T-helper 2 cell (primary cell): Measurements from ENCODE around the gene PLXNA3.

Experiments
- DNase-seq, 5 experiments: peaks; one replicate each; pipeline versions ENCODE4 v3.0.0 to v3.0.0-alpha.2; 2012 to 2022

The PLXNA3 gene

DNA sequence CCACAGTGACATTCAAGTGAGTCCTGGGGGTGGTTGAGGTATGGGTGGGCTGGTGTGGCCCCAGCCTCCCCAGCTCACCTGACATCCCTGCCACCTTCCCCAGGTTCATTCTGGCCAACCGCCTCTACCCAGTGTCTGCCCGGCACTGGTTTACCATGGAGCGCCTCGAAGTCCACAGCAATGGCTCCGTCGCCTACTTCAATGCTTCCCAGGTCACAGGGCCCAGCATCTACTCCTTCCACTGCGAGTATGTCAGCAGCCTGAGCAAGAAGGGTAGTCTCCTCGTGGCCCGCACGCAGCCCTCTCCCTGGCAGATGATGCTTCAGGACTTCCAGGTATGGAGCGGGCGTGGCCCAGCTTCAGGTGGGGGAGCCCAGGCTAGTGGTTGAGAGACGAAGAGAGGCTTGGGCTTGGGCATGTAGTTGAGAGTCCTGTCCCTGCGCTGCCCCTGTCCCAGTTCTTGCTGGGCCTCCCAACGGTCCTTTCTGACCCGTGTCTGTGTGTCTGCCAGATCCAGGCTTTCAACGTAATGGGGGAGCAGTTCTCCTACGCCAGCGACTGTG, 22.8 kb upstream of the PLXNA3 start:
- DNase-seq, result no peak

GRCh38 chrX:154436374-154436982, 21.6 kb upstream of the PLXNA3 start:
- peak in 4 of 5 experiments; percentile 33 to 77 (median 52) for DNase-seq

DNA sequence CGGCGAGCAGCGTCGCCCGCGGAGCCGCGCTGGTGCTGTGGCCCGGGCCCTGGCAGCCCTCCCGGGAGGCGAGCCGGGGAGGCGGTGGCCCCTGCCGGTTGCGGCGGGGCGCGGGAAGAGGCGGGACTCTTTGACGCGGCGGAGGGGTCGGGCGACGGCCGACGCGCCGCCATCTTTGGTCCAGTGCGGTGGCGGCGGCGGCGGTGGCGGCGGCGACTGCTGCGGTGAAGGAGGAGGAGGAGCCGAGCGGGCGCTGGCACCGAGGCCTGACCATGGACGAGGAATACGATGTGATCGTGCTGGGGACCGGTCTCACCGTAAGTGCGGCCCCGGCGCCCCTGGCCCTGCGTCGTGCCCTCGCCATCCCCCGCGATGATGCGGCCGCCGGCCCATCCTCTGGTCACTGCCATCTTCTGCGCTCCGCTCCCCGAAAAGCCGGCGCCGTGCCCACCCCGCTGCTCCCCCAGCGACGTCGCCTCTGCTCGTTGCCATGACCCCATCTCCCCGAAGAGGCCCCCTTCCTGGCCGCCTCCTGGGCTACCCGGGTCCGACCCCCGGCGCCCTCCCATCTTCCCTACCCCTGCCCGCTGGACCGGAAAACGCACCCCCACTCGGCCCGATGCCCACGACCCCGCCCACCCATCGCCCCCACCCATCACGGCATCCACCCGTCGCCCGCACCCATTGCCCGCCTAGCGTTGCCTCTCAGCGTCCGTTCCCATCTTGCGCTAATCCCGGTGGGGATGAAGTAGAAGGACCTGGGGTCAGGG, 20.9 kb upstream of the PLXNA3 start, which contains the start of gene GDI1:
GDI1 (plus strand) TSS at position 172 of the 770 bp plus-strand sequence; CDS start at position 273, 101 bp downstream.
- DNase-seq, result peak; percentile 32 to 77 (median 49)

GRCh38 chrX:154437971-154438893, 19.8 kb upstream of the PLXNA3 start:
- no peak for DNase-seq

DNA sequence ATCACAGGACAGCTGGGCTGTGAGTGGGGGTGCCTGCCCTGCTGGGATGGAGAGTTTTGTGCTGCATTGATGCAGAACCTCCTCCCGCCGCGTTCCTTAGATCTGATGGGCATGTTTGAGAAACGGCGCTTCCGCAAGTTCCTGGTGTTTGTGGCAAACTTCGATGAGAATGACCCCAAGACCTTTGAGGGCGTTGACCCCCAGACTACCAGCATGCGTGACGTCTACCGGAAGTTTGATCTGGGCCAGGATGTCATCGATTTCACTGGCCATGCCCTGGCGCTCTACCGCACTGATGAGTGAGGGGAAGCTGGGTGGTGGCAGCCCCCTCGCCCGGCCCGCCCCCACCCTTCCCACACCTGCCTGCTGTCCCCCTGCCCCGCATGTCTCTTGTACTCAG, 18.2 kb upstream of the PLXNA3 start:
- DNase-seq, result no peak

GRCh38 chrX:154440623-154441357, 17.3 kb upstream of the PLXNA3 start:
- DNase-seq, result no peak

DNA sequence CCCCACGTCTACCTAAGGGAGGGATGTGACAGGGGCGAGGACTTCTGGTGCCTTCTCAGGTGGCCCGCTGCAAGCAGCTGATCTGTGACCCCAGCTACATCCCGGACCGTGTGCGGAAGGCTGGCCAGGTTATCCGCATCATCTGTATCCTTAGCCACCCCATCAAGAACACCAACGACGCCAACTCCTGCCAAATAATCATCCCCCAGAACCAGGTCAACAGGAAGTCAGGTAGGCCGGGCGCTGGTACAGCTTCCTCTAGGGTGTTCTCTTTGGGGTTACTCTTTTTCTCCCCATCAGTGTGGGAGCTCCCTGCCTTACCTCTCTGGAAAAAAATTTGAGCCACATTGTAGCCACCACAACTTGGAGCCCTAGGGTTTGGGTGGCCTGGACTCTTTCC, 16.5 kb upstream of the PLXNA3 start:
- peak in 1 of 5 experiments; percentile 52 for DNase-seq

DNA sequence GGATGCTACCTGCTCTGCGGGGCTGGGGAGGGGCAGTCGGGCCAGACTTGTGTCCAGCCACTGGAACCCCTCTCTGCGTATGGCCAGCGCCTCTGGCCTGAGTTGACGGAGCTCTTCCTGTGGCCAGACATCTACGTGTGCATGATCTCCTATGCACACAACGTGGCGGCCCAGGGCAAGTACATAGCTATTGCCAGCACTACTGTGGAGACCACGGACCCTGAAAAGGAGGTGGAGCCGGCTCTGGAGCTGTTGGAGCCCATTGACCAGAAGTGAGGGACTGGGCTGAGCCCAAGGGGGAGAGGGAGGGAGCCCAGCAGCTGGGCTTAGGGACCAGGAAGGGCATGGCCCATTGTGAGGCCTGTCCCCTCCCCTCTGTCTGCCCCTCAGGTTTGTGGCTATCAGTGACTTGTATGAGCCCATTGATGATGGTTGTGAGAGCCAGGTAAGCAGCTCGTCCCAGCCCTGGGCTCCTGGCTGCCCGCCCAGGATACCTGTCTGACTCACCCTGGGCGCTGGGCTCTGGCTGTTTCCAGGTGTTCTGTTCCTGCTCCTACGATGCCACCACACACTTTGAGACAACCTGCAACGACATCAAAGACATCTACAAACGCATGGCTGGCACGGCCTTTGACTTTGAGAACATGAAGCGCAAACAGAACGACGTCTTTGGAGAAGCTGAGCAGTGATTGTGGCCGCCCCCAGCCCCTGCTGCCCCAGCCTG, 15.9 kb upstream of the PLXNA3 start:
- DNase-seq, result no peak

DNA sequence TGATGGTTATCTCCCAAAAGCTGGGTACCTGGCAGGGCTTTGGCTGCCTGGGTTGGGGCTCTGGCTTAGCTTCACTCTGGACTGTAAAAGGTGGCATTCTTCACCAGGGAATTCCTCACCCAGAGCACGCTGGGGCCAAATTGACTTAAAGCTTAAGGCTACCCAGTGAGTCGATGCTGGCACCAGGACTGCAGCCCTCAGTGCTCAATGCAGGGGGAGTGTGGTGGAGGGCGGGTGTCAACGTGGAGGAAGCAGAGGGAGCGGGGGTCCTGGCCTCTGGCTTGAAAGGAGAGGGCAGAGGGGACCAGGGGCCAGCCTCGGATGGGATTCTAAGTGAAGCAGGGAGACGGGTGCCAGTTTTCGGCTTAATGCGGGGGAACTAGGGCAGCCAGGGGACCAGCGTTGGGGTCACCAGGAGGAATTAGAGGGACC, 14.6 kb upstream of the PLXNA3 start:
- no peak for DNase-seq

DNA sequence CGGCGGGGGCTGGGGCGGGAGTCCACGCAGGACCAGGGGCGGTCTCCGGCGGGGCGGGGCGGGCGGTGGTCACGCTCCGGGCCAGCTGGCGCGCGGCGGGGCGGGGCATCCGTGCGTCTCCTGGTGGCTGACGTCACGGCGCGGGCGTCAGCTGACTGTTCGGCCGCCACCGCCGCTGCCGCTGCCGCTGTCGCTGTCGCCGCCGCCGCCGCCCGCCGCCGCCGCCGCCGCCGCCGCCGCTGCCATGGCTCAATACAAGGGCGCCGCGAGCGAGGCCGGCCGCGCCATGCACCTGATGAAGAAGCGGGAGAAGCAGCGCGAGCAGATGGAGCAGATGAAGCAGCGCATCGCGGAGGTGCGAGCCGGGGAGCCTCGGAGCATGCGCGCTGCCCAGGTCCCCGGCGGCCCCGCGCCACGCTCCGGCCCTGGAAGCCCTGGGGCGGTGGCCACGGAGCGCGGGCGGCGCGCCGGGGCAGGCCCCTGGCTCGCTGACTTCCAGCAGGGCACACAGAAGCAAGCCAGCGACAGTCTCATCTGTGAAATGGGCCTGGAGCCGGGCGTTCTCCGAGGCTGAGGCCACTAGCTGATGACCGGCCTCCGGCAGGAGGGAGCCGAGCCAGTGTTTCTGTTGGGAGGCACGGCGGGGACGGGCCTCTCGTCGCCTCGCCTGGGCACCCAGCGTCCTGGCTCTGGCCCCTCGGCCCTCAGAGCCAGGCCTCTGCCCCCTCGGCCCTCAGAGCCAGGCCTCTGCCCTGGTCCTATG, 13.9 kb upstream of the PLXNA3 start, which contains the start of gene FAM50A:
FAM50A (plus strand) TSS at position 150 of the 763 bp plus-strand sequence; CDS start at position 245, 95 bp downstream.
- DNase-seq, result peak; percentile 51 to 81 (median 64)

- no peak for DNase-seq
These were observed 13.3 kb upstream of the PLXNA3 start for GRCh38 chrX:154444755-154445246.

GRCh38 chrX:154445776-154446175, 12.3 kb upstream of the PLXNA3 start:
- no peak for DNase-seq

GRCh38 chrX:154446430-154446829, 11.7 kb upstream of the PLXNA3 start:
- no peak for DNase-seq

GRCh38 chrX:154448484-154448883, 9.6 kb upstream of the PLXNA3 start:
- DNase-seq, result no peak

- no peak for DNase-seq
These were observed 8.5 kb upstream of the PLXNA3 start for GRCh38 chrX:154449618-154450017.

DNA sequence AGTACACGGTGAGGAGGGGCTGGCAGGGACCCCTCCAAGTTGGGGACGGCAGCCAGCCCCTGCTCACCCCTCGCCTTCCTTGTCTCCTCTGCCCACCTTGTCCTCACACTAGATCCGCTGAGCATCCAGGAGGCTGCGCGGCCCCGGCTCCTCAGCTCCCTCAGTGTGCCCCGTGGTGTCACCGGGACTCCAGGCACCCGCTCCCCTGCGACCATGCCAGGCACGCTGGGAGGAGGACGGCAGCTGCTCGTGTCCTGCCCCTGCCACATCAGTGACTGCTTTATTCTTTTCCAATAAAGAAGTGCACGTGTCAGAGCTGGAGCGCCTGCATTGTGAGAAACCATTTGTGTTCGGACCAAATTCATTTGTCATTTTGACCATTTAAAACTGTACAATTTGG, 7.8 kb upstream of the PLXNA3 start:
- no peak for DNase-seq

- DNase-seq, result no peak
These were observed 5.3 kb upstream of the PLXNA3 start for GRCh38 chrX:154452823-154453222.

GRCh38 chrX:154457491-154458115, 478 bp upstream of the PLXNA3 start:
- DNase-seq, result peak; percentile 25 to 83 (median 57)

GRCh38 chrX:154458954-154459778, 1.1 kb downstream of the PLXNA3 start:
- peak in 1 of 5 experiments; percentile 55 for DNase-seq
